Endothelial cell of umbilical vein (primary cell): Measurements from ENCODE around the gene ACAD8.

ENCODE experiments used
- CTCF ChIP-seq, 2 donors: IDR thresholded peaks; 1 replicate in 1 of 2; 2 replicates in 1 of 2; pipeline ENCODE4 v1.5.1; 2011; ENCODE audit warnings: low read length in 2 of 2, mild to moderate bottlenecking in 2 of 2, moderate library complexity in 2 of 2, control low read depth in 1 of 2, inconsistent platforms in 1 of 2, low read depth in 1 of 2; ENCODE audit not compliant: insufficient read depth in 1 of 2; ENCODE audit errors: extremely low read depth in 1 of 2
- EZH2 ChIP-seq: IDR thresholded peaks from 2 replicates; pipeline ENCODE4 v1.6.1; 2012; ENCODE audit warnings: borderline replicate concordance, low read depth, mild to moderate bottlenecking, moderate library complexity, low read length, inconsistent platforms; ENCODE audit not compliant: severe bottlenecking
- GATA2 ChIP-seq: IDR thresholded peaks from 2 replicates; pipeline ENCODE4 v1.7.0; 2011; ENCODE audit warnings: low read depth, mild to moderate bottlenecking, moderate library complexity, mixed read lengths, low read length; ENCODE audit not compliant: insufficient read length, insufficient read depth
- MAX ChIP-seq: IDR thresholded peaks from 2 replicates; pipeline ENCODE4 v1.6.1; 2011; ENCODE audit not compliant: insufficient read depth, insufficient read length
- MYC ChIP-seq: IDR thresholded peaks from one replicate; pipeline ENCODE4 v1.6.1; 2011; ENCODE audit warnings: mild to moderate bottlenecking, low read depth, low read length
- POLR2A ChIP-seq: IDR thresholded peaks from 2 replicates; pipeline ENCODE4 v1.6.1; 2012; ENCODE audit warnings: low read depth, mild to moderate bottlenecking, control low read depth, low read length
- POLR2AphosphoS5 ChIP-seq: IDR thresholded peaks from 2 replicates; pipeline ENCODE4 v1.6.1; 2012; ENCODE audit warnings: low read depth, mild to moderate bottlenecking, control low read depth, low read length, moderate library complexity; ENCODE audit not compliant: insufficient read depth

GRCh38 chr11:134248910-134249480 lies 4.4 kb upstream of the ACAD8 start:
- TF ChIP-seq CTCF (IDR thresholded peaks at IDR 0.05; ENCODE audit: extremely low read depth in 1 of 2, insufficient read depth in 1 of 2, low read depth in 1 of 2, low read length in 2 of 2), result no peak
- TF ChIP-seq POLR2AphosphoS5, result no peak
- no peak for TF ChIP-seq EZH2
- TF ChIP-seq POLR2A, result no peak
- no peak for TF ChIP-seq MYC
- TF ChIP-seq MAX, result no peak
- TF ChIP-seq GATA2, result no peak
